ENCODE data around the gene NCL. TPM values are rescaled to one million over a fixed set of nuclear protein-coding genes. Genes with fewer than 3 reads are reported as not detected.

The NCL gene
- total RNA-seq, 1 donor, result 92.6 TPM

- H3K36me3 ChIP-seq (ENCODE audit: insufficient read depth, low read length), result no peaks in the 10 kb centered on the region
- H3K27ac ChIP-seq (ENCODE audit: low read depth, low read length), result no peak overlapping the region
- TF ChIP-seq, protein P1, sequence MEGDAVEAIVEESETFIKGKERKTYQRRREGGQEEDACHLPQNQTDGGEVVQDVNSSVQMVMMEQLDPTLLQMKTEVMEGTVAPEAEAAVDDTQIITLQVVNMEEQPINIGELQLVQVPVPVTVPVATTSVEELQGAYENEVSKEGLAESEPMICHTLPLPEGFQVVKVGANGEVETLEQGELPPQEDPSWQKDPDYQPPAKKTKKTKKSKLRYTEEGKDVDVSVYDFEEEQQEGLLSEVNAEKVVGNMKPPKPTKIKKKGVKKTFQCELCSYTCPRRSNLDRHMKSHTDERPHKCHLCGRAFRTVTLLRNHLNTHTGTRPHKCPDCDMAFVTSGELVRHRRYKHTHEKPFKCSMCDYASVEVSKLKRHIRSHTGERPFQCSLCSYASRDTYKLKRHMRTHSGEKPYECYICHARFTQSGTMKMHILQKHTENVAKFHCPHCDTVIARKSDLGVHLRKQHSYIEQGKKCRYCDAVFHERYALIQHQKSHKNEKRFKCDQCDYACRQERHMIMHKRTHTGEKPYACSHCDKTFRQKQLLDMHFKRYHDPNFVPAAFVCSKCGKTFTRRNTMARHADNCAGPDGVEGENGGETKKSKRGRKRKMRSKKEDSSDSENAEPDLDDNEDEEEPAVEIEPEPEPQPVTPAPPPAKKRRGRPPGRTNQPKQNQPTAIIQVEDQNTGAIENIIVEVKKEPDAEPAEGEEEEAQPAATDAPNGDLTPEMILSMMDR (IDR thresholded peaks at IDR 0.05; ENCODE audit: extremely low read depth, low read depth, low read length), result no peak
- H3K4me1 ChIP-seq (ENCODE audit: insufficient read depth, low read length), result no peaks in the 10 kb centered on the region
- H3K79me2 ChIP-seq (ENCODE audit: insufficient read depth, low read length), result no peaks in the 10 kb centered on the region
- no peak overlapping the region for H3K4me2 ChIP-seq (ENCODE audit: insufficient read depth, low read length)
- no peaks in the 10 kb centered on the region for H4K20me1 ChIP-seq (ENCODE audit: insufficient read depth, low read length)
- H3K4me3 ChIP-seq (ENCODE audit: insufficient read depth, low read length), result no peak overlapping the region
- no peaks in the 10 kb centered on the region for H3K9me3 ChIP-seq (ENCODE audit: low read depth, low read length)
- H2AFZ ChIP-seq (ENCODE audit: low read length), result no peak overlapping the region
- H3K27me3 ChIP-seq (ENCODE audit: insufficient read depth, low read length), result no peaks in the 10 kb centered on the region
- no peak for DNase-seq (ENCODE audit: insufficient read length, low spot score, missing footprints)
Measured at GRCh38 chr2:231502596-231502995, 38.3 kb upstream of the NCL start.

GRCh38 chr2:231497651-231498050, 33.4 kb upstream of the NCL start:
- H2AFZ ChIP-seq (ENCODE audit: low read length), result no peak overlapping the region
- H3K4me3 ChIP-seq (ENCODE audit: insufficient read depth, low read length), result no peak overlapping the region
- DNase-seq (ENCODE audit: insufficient read length, low spot score, missing footprints), result no peak
- no peaks in the 10 kb centered on the region for H4K20me1 ChIP-seq (ENCODE audit: insufficient read depth, low read length)
- no peaks in the 10 kb centered on the region for H3K36me3 ChIP-seq (ENCODE audit: insufficient read depth, low read length)
- H3K79me2 ChIP-seq (ENCODE audit: insufficient read depth, low read length), result no peaks in the 10 kb centered on the region
- TF ChIP-seq, protein P1 (IDR thresholded peaks at IDR 0.05; ENCODE audit: extremely low read depth, low read depth, low read length), result no peak
- no peaks in the 10 kb centered on the region for H3K9me3 ChIP-seq (ENCODE audit: low read depth, low read length)
- H3K27ac ChIP-seq (ENCODE audit: low read depth, low read length), result no peak overlapping the region
- H3K27me3 ChIP-seq (ENCODE audit: insufficient read depth, low read length), result no peaks in the 10 kb centered on the region
- no peaks in the 10 kb centered on the region for H3K4me1 ChIP-seq (ENCODE audit: insufficient read depth, low read length)
- no peak overlapping the region for H3K4me2 ChIP-seq (ENCODE audit: insufficient read depth, low read length)

DNA sequence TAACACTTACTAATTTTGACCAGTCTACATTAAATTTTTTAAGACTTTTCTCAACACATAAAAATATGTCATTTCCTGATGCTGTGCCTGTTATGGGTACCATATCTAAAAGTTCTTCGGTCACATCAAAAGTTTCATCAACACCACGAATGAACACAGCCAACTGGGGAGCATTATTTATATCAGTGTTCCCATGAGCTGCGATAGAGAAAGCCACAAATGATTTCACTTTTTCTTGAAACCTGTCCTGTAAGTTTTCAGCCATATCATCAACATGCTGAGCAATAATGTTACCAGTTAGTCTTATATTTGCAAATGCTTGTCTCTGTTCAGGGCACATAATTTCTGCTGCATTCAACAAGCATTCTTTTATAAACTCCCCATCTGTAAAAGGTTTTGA, 30.4 kb upstream of the NCL start:
- H3K36me3 ChIP-seq (ENCODE audit: insufficient read depth, low read length), result no peaks in the 10 kb centered on the region
- H3K4me3 ChIP-seq (ENCODE audit: insufficient read depth, low read length), result no peak overlapping the region
- no peaks in the 10 kb centered on the region for H4K20me1 ChIP-seq (ENCODE audit: insufficient read depth, low read length)
- no peaks in the 10 kb centered on the region for H3K4me1 ChIP-seq (ENCODE audit: insufficient read depth, low read length)
- no peak overlapping the region for H3K27ac ChIP-seq (ENCODE audit: low read depth, low read length)
- no peaks in the 10 kb centered on the region for H3K27me3 ChIP-seq (ENCODE audit: insufficient read depth, low read length)
- TF ChIP-seq, protein P1 (IDR thresholded peaks at IDR 0.05; ENCODE audit: extremely low read depth, low read depth, low read length), result no peak
- no peak overlapping the region for H3K4me2 ChIP-seq (ENCODE audit: insufficient read depth, low read length)
- peak; percentile 44 for DNase-seq (ENCODE audit: insufficient read length, low spot score, missing footprints)
- no peaks in the 10 kb centered on the region for H3K9me3 ChIP-seq (ENCODE audit: low read depth, low read length)
- no peak overlapping the region for H2AFZ ChIP-seq (ENCODE audit: low read length)
- no peaks in the 10 kb centered on the region for H3K79me2 ChIP-seq (ENCODE audit: insufficient read depth, low read length)

- Histone ChIP-seq H3K27ac (ENCODE audit: low read depth, low read length) (no peak overlapping the region), H3K36me3 (ENCODE audit: insufficient read depth, low read length) (no peaks in the 10 kb centered on the region), H3K27me3 (ENCODE audit: insufficient read depth, low read length) (no peaks in the 10 kb centered on the region), H2AFZ (ENCODE audit: low read length) (no peak overlapping the region), H3K9me3 (ENCODE audit: low read depth, low read length) (no peaks in the 10 kb centered on the region), H4K20me1 (ENCODE audit: insufficient read depth, low read length) (no peaks in the 10 kb centered on the region), H3K4me2 (ENCODE audit: insufficient read depth, low read length) (no peak overlapping the region), H3K79me2 (ENCODE audit: insufficient read depth, low read length) (no peaks in the 10 kb centered on the region), H3K4me1 (ENCODE audit: insufficient read depth, low read length) (no peaks in the 10 kb centered on the region), H3K4me3 (ENCODE audit: insufficient read depth, low read length) (no peak overlapping the region)
- DNase-seq (ENCODE audit: insufficient read length, low spot score, missing footprints), result no peak
- TF ChIP-seq, protein P1 (IDR thresholded peaks at IDR 0.05; ENCODE audit: extremely low read depth, low read depth, low read length), result no peak
Measured at GRCh38 chr2:231490801-231491200, 26.5 kb upstream of the NCL start.
